HepG2 (cell line): ENCODE data around the gene MSI2. TPM values are rescaled to one million over a fixed set of nuclear protein-coding genes. Genes with fewer than 3 reads are reported as not detected.
A peak's percentile ranks its signal among the peaks of the same experiment; 100 is the strongest.

Source experiments
- ATAC-seq: fragments of 200-7000 bp; cut with Tn5 transposase; 3 replicates; pipeline ENCODE4 v1.9.1; 2020; ENCODE audit warnings: mild to moderate bottlenecking, moderate library complexity
- BruUV-seq: library from RNA; stranded (reverse); fragments of 400-500 nt; replicated peaks from 2 replicates; lab custom pipeline; 2021; lab: Mats Ljungman, UMichigan
- CTCF ChIA-PET: fragments of 300-600 bp; formaldehyde crosslinking; extraction: SDS; loops from one replicate; lab custom pipeline; 2021; ENCODE audit warnings: low total read pairs, inconsistent platforms, low intra/inter-chr PET ratio; lab: Yijun Ruan, JAX
- POLR2A ChIA-PET: fragments of 350-600 bp; sonication (Branson Sonifier 250); formaldehyde crosslinking; loops from one replicate; lab custom pipeline; 2020; ENCODE audit warnings: antibody characterized with exemption, inconsistent platforms; lab: Yijun Ruan, JAX
- DNase-seq: peaks from one replicate; pipeline ENCODE4 v3.0.0-alpha.2; 2015; ENCODE audit warnings: low spot score
- FAIRE-seq: peaks from 3 replicates; lab custom pipeline; 2011; peaks lifted over from hg19 to GRCh38; lab: Jason Lieb, UNC
- H2AFZ ChIP-seq: one replicate; pipeline ENCODE4 v1.6.1; 2011; ENCODE audit warnings: low read length, inconsistent platforms
- H3K27ac ChIP-seq: fragments of 300-600 bp; 3 replicates; pipeline ENCODE4 v1.8.0; 2011; ENCODE audit warnings: mixed run types, mild to moderate bottlenecking, mixed read lengths, low read length, inconsistent platforms; ENCODE audit not compliant: insufficient read depth; ENCODE audit errors: extremely low read length
- H3K27me3 ChIP-seq, 2 experiments: fragments of 200-600 bp in 1 of 2; 2 replicates in 1 of 2; 3 replicates in 1 of 2; pipeline versions ENCODE4 v1.6.0 to v1.8.0; 2011; ENCODE audit warnings: low read length in 2 of 2, mild to moderate bottlenecking in 2 of 2, moderate library complexity in 2 of 2, inconsistent platforms in 1 of 2; ENCODE audit not compliant: insufficient read depth in 2 of 2, control insufficient read depth in 1 of 2
- H3K36me3 ChIP-seq, 2 experiments: fragments of 200-600 bp in 1 of 2; replicated peaks in 1 of 2; 2 replicates in 1 of 2; 3 replicates in 1 of 2; pipeline versions ENCODE4 v1.5.1 to v1.8.0; 2011; ENCODE audit warnings: low read length in 2 of 2, inconsistent platforms in 1 of 2; ENCODE audit not compliant: insufficient read depth in 2 of 2, control insufficient read depth in 1 of 2
- H3K4me1 ChIP-seq: 2 replicates; pipeline ENCODE4 v1.5.1; 2012; ENCODE audit warnings: low read length, inconsistent platforms; ENCODE audit not compliant: insufficient read depth
- H3K4me2 ChIP-seq: 2 replicates; pipeline ENCODE4 v1.6.0; 2011; ENCODE audit warnings: low read depth, low read length, inconsistent platforms
- H3K4me3 ChIP-seq, 3 experiments: fragments of 200-600 bp in 1 of 3; sonication (generic), shearing (Covaris generic) in 1 of 3; replicated peaks in 1 of 3; 2 replicates each; pipeline ENCODE4 v1.5.1; 2011 to 2016; ENCODE audit warnings: low read length in 3 of 3, inconsistent platforms in 2 of 3, low read depth in 2 of 3, mild to moderate bottlenecking in 2 of 3, control low read depth in 1 of 3, mixed read lengths in 1 of 3; ENCODE audit not compliant: insufficient read depth in 1 of 3
- H3K79me2 ChIP-seq: one replicate; pipeline ENCODE4 v1.6.1; 2011; ENCODE audit warnings: low read length, inconsistent platforms; ENCODE audit not compliant: insufficient read depth
- H3K9ac ChIP-seq: 2 replicates; pipeline ENCODE4 v1.6.0; 2011; ENCODE audit warnings: mild to moderate bottlenecking, low read depth, low read length, inconsistent platforms; ENCODE audit not compliant: insufficient read depth
- H3K9me3 ChIP-seq: 2 replicates; pipeline ENCODE4 v1.5.1; 2012; ENCODE audit warnings: mild to moderate bottlenecking, low read length
- H4K20me1 ChIP-seq: 2 replicates; pipeline ENCODE4 v1.6.0; 2011; ENCODE audit warnings: inconsistent platforms, mild to moderate bottlenecking, low read length, moderate library complexity; ENCODE audit not compliant: insufficient read depth
- CBX1 ChIP-seq: IDR thresholded peaks from one replicate; pipeline ENCODE4 v1.6.1; 2016; ENCODE audit warnings: antibody characterized with exemption, low read depth
- GATA4 ChIP-seq: sonication (generic); IDR thresholded peaks from 2 replicates; pipeline ENCODE4 v1.6.1; 2016; ENCODE audit warnings: antibody characterized with exemption, low read depth, borderline replicate concordance
- GRHL1 ChIP-seq: sonication (generic); formaldehyde crosslinking; conservative IDR thresholded peaks from 2 replicates; pipeline ENCODE4 v1.8.0; 2022; ENCODE audit warnings: missing genetic modification reagents
- NFIB ChIP-seq: sonication (generic); formaldehyde crosslinking; IDR thresholded peaks from 2 replicates; pipeline ENCODE4 v1.9.0; 2021; ENCODE audit warnings: missing genetic modification reagents, mild to moderate bottlenecking, borderline replicate concordance
- PRMT3 ChIP-seq: sonication (generic); formaldehyde crosslinking; IDR thresholded peaks from 2 replicates; pipeline ENCODE4 v1.8.1; 2022; ENCODE audit warnings: low read depth, mild to moderate bottlenecking, moderate library complexity, missing genetic modification reagents, borderline replicate concordance
- SRY ChIP-seq: sonication (generic); formaldehyde crosslinking; IDR thresholded peaks from 2 replicates; pipeline ENCODE4 v1.8.0; 2022; ENCODE audit warnings: mild to moderate bottlenecking, missing genetic modification reagents
- XRCC5 ChIP-seq: fragments of 200-400 bp; formaldehyde crosslinking; optimal IDR thresholded peaks from 2 replicates; pipeline ENCODE3; 2017; ENCODE audit warnings: mild to moderate bottlenecking, low read length
- ZEB1 ChIP-seq: IDR thresholded peaks from 2 replicates; pipeline ENCODE4 v1.6.1; 2012; ENCODE audit warnings: mild to moderate bottlenecking, low read depth, inconsistent platforms; ENCODE audit not compliant: insufficient replicate concordance
- ZNF530 ChIP-seq: sonication (generic); formaldehyde crosslinking; IDR thresholded peaks from 2 replicates; pipeline ENCODE4 v1.5.0; 2020; ENCODE audit warnings: low read depth, mild to moderate bottlenecking, missing genetic modification reagents
- WGBS: methylation state at CpG from one replicate; pipeline ENCODE4 v1.1.6; 2017; ENCODE audit warnings: low lambda C conversion rate; 5-methylcytosine and 5-hydroxymethylcytosine counted together
- in situ Hi-C: cut with HindIII; loops from 2 replicates; pipeline ENCODE4 v1.10.0; 2017; ENCODE audit warnings: low pct_unique_long_range_greater_than_20kb; ENCODE audit not compliant: extremely low pct_ligation_motif_present
- intact Hi-C: fragments of 100-400 bp; cut with micrococcal nuclease; formaldehyde crosslinking; loops from one replicate; pipeline ENCODE4 v1.10.0; 2022; ENCODE audit not compliant: unreplicated experiment
- polyA plus RNA-seq, 8 experiments: library from polyadenylated mRNA; depleted of rRNA in 3 of 8; stranded (reverse) in 7 of 8; unstranded in 1 of 8; fragments of >200 nt; fragmentation: Illumina TruSeq in 4 of 8; extraction: Trizol in 4 of 8; gene quantifications; 2 replicates each; pipeline versions ENCODE4 v1.2.1 to v1.2.3, GENCODE V29; 2011 to 2016; ENCODE audit warnings: low read depth in 4 of 8, missing spikeins in 1 of 8, mixed read lengths in 1 of 8; ENCODE audit not compliant: insufficient read depth in 1 of 8
- total RNA-seq, 5 experiments: library from RNA; depleted of rRNA; stranded (reverse); fragments of >200 nt; fragmentation: Illumina TruSeq; extraction: Trizol; gene quantifications; 2 replicates each; pipeline ENCODE4 v1.2.3, GENCODE V29; 2016; ENCODE audit warnings: low read depth in 1 of 5
- TF ChIP-seq, protein P1 (sequence below), 2 experiments: sonication (generic) in 1 of 2; formaldehyde crosslinking in 1 of 2; IDR thresholded peaks; 2 replicates each; pipeline versions ENCODE4 v1.5.1 to v1.6.1; 2011 to 2020; ENCODE audit warnings: borderline replicate concordance in 1 of 2, low read depth in 1 of 2, low read length in 1 of 2, mild to moderate bottlenecking in 1 of 2, missing genetic modification reagents in 1 of 2, moderate library complexity in 1 of 2
- TF ChIP-seq, protein P2 (sequence below): sonication (generic); formaldehyde crosslinking; IDR thresholded peaks from 2 replicates; pipeline ENCODE4 v1.5.0; 2020; ENCODE audit warnings: missing genetic modification reagents

MSI2 gene
- total and polyA plus RNA-seq, 2 of the 13 experiments (the other 11 are each of a cell fraction or from before 2014, with no cell fraction given) = 77.5 to 78.4 TPM

DNA sequence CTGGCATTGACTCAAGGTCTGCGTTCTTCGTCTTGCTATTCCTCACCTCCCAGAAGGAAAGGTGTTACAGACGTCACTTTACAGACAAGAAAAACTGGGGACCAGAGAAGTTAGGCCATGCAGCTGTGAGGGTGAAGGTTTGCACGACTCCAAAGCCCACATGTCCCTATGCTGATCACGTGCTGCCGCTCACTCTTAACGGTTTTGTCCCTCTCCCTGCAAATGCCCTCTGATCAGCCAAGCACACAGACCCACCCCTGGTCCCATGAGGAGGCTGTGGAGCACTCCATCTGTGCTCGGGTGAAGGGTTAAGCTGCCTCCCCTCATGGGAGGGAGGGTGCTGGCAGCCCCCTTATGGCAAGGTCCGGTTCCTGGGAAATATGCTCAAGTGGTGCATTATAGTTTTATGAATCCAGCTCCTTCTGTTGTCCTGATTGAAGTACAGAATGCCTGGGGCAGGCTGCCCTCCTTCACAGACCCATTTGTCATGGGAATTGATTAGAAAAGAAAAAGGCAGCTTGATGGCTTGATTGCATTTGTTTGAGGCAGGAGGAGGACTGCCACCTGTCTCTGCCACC is 470.0 kb downstream of the MSI2 start:
- TF ChIP-seq CBX1 (no peak), ZEB1 (no peak), GATA4 (no peak), NFIB (CRISPR knock-in tag) (no peak)
- TF ChIP-seq, protein P1, sequence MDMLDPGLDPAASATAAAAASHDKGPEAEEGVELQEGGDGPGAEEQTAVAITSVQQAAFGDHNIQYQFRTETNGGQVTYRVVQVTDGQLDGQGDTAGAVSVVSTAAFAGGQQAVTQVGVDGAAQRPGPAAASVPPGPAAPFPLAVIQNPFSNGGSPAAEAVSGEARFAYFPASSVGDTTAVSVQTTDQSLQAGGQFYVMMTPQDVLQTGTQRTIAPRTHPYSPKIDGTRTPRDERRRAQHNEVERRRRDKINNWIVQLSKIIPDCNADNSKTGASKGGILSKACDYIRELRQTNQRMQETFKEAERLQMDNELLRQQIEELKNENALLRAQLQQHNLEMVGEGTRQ (IDR thresholded peaks at IDR 0.05; ENCODE audit: low read depth, low read length) = 0 out of 2 replicates have a peak, but pooled peaks have one; percentile 4
- TF ChIP-seq, protein P1 (CRISPR knock-in tag; IDR thresholded peaks at IDR 0.05; ENCODE audit: borderline replicate concordance) = no peak
- TF ChIP-seq, all 625 proteins: peak for 1
- ChIA-PET POLR2A (no interaction called here), CTCF (no interaction called here)
- no TSS peak for BruUV-seq
- H4K20me1 ChIP-seq = no peaks in the 10 kb centered on the region
- DNase-seq = no peak
- H3K79me2 ChIP-seq = no peaks in the 10 kb centered on the region
- no peak overlapping the region for H3K9ac ChIP-seq
- H3K36me3 ChIP-seq = no peaks in the 10 kb centered on the region
- no peaks in the 10 kb centered on the region for H3K4me1 ChIP-seq
- no peak overlapping the region for H3K4me2 ChIP-seq
- 33% methylated on average over 9 of the region's 9 CpGs for WGBS
- no peak overlapping the region for H2AFZ ChIP-seq
- H3K9me3 ChIP-seq = no peaks in the 10 kb centered on the region
- H3K27me3 ChIP-seq = peaks cover 6 to 71% of the 10 kb centered on the region in 2 experiments; a peak in 4 of 5 replicates
- no peak for ATAC-seq
- intact Hi-C loops = no loop called here
- no peak overlapping the region for H3K27ac ChIP-seq
- no peak for FAIRE-seq
- no peak overlapping the region for H3K4me3 ChIP-seq
- in situ Hi-C loops = no loop called here

DNA sequence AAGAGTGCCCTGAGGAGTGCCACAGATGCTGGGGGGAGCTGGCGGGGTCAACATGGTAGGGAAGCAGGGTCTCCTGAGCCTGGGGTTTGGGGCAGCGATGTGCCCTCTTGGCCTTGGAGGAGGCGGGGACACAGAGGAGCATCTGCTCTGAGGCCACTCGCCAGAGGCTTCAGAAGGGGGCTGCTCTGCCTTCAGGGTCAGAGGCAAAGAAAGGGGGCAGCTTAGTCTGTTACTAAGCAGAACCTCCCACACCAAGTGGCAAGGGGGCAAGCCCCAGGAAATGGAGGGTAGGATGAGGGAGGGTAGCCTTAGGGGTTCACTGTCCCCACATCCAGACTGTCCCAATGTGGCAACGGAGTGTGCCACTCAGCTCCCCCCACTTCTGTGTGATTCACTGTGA is 470.5 kb downstream of the MSI2 start:
- Histone ChIP-seq H2AFZ (no peak overlapping the region), H3K4me3 (no peak overlapping the region), H4K20me1 (no peaks in the 10 kb centered on the region), H3K9ac (no peak overlapping the region), H3K9me3 (no peaks in the 10 kb centered on the region), H3K27ac (no peak overlapping the region), H3K27me3 (peaks cover 6 to 76% of the 10 kb centered on the region in 2 experiments; a peak in 4 of 5 replicates), H3K4me1 (no peaks in the 10 kb centered on the region), H3K79me2 (no peaks in the 10 kb centered on the region), H3K4me2 (no peak overlapping the region), H3K36me3 (no peaks in the 10 kb centered on the region)
- no peak for DNase-seq
- 50% methylated on average over 4 of the region's 5 CpGs for WGBS
- intact Hi-C loops (no loop called here), in situ Hi-C loops (no loop called here)
- ChIA-PET POLR2A (no interaction called here), CTCF (no interaction called here)
- no TSS peak for BruUV-seq
- ATAC-seq = no peak
- FAIRE-seq = no peak
- TF ChIP-seq GRHL1 (CRISPR knock-in tag) = no peak
- TF ChIP-seq SRY (CRISPR knock-in tag) = no peak
- no peak for TF ChIP-seq PRMT3 (CRISPR knock-in tag)
- TF ChIP-seq XRCC5 = no peak
- TF ChIP-seq, protein P2, sequence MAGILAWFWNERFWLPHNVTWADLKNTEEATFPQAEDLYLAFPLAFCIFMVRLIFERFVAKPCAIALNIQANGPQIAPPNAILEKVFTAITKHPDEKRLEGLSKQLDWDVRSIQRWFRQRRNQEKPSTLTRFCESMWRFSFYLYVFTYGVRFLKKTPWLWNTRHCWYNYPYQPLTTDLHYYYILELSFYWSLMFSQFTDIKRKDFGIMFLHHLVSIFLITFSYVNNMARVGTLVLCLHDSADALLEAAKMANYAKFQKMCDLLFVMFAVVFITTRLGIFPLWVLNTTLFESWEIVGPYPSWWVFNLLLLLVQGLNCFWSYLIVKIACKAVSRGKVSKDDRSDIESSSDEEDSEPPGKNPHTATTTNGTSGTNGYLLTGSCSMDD (CRISPR knock-in tag) = no peak
- no peak for TF ChIP-seq ZNF530
